B cell (primary cell): ENCODE results near the gene ARHGAP32. TPM values are rescaled to one million over a fixed set of nuclear protein-coding genes. Genes with fewer than 3 reads are reported as not detected.

Experiments used
- ATAC-seq: fragments of 200-7000 bp; cut with Tn5 transposase; one replicate; pipeline ENCODE4 v1.10.0; 2021; ENCODE audit warnings: low read depth, mild to moderate bottlenecking, moderate number of reproducible peaks, moderate library complexity
- CTCF ChIA-PET: fragments of 350-600 bp; sonication (Branson Sonifier 250); formaldehyde crosslinking; loops from one replicate; lab custom pipeline; 2021; ENCODE audit warnings: antibody characterized with exemption, inconsistent platforms; lab: Charles Lee
- POLR2A ChIA-PET: fragments of 350-600 bp; sonication (Branson Sonifier 250); formaldehyde crosslinking; loops from one replicate; lab custom pipeline; 2021; ENCODE audit warnings: antibody characterized with exemption; lab: Charles Lee
- DNase-seq: peaks from one replicate; pipeline ENCODE4 v3.0.0; 2013
- H2AFZ ChIP-seq: 2 replicates; pipeline ENCODE4 v1.6.1; 2012; ENCODE audit warnings: mild to moderate bottlenecking, low read depth, low read length; ENCODE audit not compliant: insufficient read depth, poor library complexity, severe bottlenecking
- H3K27ac ChIP-seq, 2 donors: 1 replicate in 1 of 2; 2 replicates in 1 of 2; pipeline ENCODE4 v1.5.1; 2012 to 2013; ENCODE audit warnings: low read length in 2 of 2, mild to moderate bottlenecking in 2 of 2, moderate library complexity in 1 of 2
- H3K27me3 ChIP-seq, 4 experiments: fragments of 200-600 bp in 1 of 4; sonication (generic) in 1 of 4; replicated peaks in 1 of 4; 1 replicate in 2 of 4; 2 replicates in 2 of 4; pipeline versions ENCODE4 v1.6.1 to v1.7.0; 2013 to 2016; ENCODE audit warnings: low read length in 3 of 4, mild to moderate bottlenecking in 2 of 4, mixed read lengths in 1 of 4, moderate library complexity in 1 of 4; ENCODE audit not compliant: insufficient read depth in 4 of 4, control insufficient read depth in 3 of 4; ENCODE audit errors: control extremely low read depth in 1 of 4
- H3K36me3 ChIP-seq, 2 experiments: replicated peaks in 1 of 2; 1 replicate in 1 of 2; 2 replicates in 1 of 2; pipeline versions ENCODE4 v1.6.1 to v1.7.1; 2013; ENCODE audit warnings: low read length in 1 of 2; ENCODE audit not compliant: insufficient read depth in 2 of 2, control insufficient read depth in 1 of 2; ENCODE audit errors: control extremely low read depth in 1 of 2, extremely low read depth in 1 of 2
- H3K4me1 ChIP-seq, 2 donors: fragments of 200-600 bp in 1 of 2; sonication (generic) in 1 of 2; 1 replicate in 1 of 2; 2 replicates in 1 of 2; pipeline versions ENCODE4 v1.5.1 to v1.6.1; 2013 to 2017; ENCODE audit warnings: low read length in 2 of 2; ENCODE audit not compliant: control insufficient read depth in 2 of 2, insufficient read depth in 2 of 2
- H3K4me2 ChIP-seq: replicated peaks from 2 replicates; pipeline ENCODE3; 2012; ENCODE audit warnings: mild to moderate bottlenecking, low read depth, low read length; ENCODE audit not compliant: poor library complexity, severe bottlenecking
- H3K4me3 ChIP-seq, 5 experiments: fragments of 200-600 bp in 1 of 5; sonication (generic) in 1 of 5; 1 replicate in 3 of 5; 2 replicates in 2 of 5; pipeline versions ENCODE4 v1.5.1 to v1.7.0; 2011 to 2016; ENCODE audit warnings: low read length in 4 of 5, mild to moderate bottlenecking in 4 of 5, low read depth in 2 of 5, control low read depth in 1 of 5, moderate library complexity in 1 of 5; ENCODE audit not compliant: insufficient read depth in 1 of 5; ENCODE audit errors: control extremely low read depth in 1 of 5, extremely low read depth in 1 of 5
- H3K79me2 ChIP-seq: fragments of 200-600 bp; sonication (generic); one replicate; pipeline ENCODE4 v1.6.0; 2016; ENCODE audit warnings: low read length; ENCODE audit not compliant: control insufficient read depth, insufficient read depth
- H3K9ac ChIP-seq: fragments of 200-600 bp; sonication (generic); 2 replicates; pipeline ENCODE4 v1.6.1; 2017; ENCODE audit warnings: mild to moderate bottlenecking, low read length, moderate library complexity
- H3K9me3 ChIP-seq, 3 donors: one replicate each; pipeline versions ENCODE4 v1.6.1 to v1.7.1; 2013; ENCODE audit warnings: low read length in 2 of 3; ENCODE audit not compliant: control insufficient read depth in 2 of 3, insufficient read depth in 1 of 3; ENCODE audit errors: control extremely low read depth in 1 of 3
- H4K20me1 ChIP-seq: 2 replicates; pipeline ENCODE4 v1.6.0; 2012; ENCODE audit warnings: mild to moderate bottlenecking, low read length; ENCODE audit not compliant: insufficient read depth, control insufficient read depth, poor library complexity, severe bottlenecking
- H3K27ac Mint-ChIP-seq: one replicate; pipeline ENCODE4 v1.8.0; 2021; ENCODE audit warnings: mixed read lengths
- H3K27me3 Mint-ChIP-seq: one replicate; pipeline ENCODE4 v1.8.0; 2021; ENCODE audit warnings: mixed read lengths
- H3K4me1 Mint-ChIP-seq: one replicate; pipeline ENCODE4 v1.8.0; 2021; ENCODE audit warnings: mixed read lengths
- H3K4me3 Mint-ChIP-seq: one replicate; pipeline ENCODE4 v1.8.0; 2021; ENCODE audit warnings: mixed read lengths
- H3K9me3 Mint-ChIP-seq: one replicate; pipeline ENCODE4 v1.8.0; 2022; ENCODE audit warnings: mixed read lengths; ENCODE audit not compliant: insufficient read depth
- EZH2 ChIP-seq: IDR thresholded peaks from 2 replicates; pipeline ENCODE4 v1.6.1; 2012; ENCODE audit warnings: borderline replicate concordance, low read depth, mild to moderate bottlenecking, moderate library complexity, low read length; ENCODE audit not compliant: insufficient read depth, poor library complexity, severe bottlenecking
- WGBS: methylation state at CpG from one replicate; pipeline ENCODE4 v1.1.5; 2013; ENCODE audit warnings: missing lambda C conversion rate; ENCODE audit not compliant: insufficient coverage; 5-methylcytosine and 5-hydroxymethylcytosine counted together
- intact Hi-C: fragments of 100-400 bp; cut with micrococcal nuclease; formaldehyde crosslinking; loops from one replicate; pipeline ENCODE4 v1.10.0; 2022
- polyA plus RNA-seq: library from polyadenylated mRNA; depleted of rRNA; stranded (reverse); fragments of >200 nt; gene quantifications from 2 replicates; pipeline ENCODE4 v1.2.3, GENCODE V29; 2012
- total RNA-seq, 2 donors: library from RNA; stranded (reverse); fragments of 120-200 nt in 1 of 2; gene quantifications; 1 replicate in 1 of 2; 2 replicates in 1 of 2; pipeline versions ENCODE4 v1.2.3 to v1.2.4, GENCODE V29; 2013 to 2022
- TF ChIP-seq, protein P1 (sequence below): fragments of 200-600 bp; IDR thresholded peaks from one replicate; pipeline ENCODE4 v1.8.0; 2022; ENCODE audit warnings: antibody characterized with exemption, mild to moderate bottlenecking

ARHGAP32 gene
- total and polyA plus RNA-seq, 2 donors (not counting 1 experiment from before 2014, with no cell fraction given): 4.4 to 10.6 TPM

DNA sequence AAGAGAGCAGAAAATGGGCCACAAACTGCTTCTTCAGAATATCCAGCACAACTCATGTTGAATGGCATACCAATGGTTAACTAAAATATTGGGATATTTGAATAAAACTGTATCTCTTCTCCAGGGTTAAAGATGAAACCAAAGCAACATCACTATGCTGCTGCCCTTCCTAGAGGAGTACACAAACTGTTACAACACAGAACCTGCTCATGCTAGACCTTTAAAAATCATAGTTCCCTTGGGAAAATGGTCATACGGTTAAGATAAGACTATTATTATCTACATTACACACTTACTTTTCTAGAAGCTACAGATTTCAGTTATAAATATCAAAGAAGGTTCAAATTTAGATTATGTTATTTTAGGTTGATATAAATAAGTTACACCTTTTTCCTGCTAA, 170.8 kb downstream of the ARHGAP32 start:
- no peak overlapping the region for H3K9ac ChIP-seq
- Mint-ChIP-seq H3K9me3 (no peaks in the 10 kb centered on the region), H3K27me3 (peaks cover 6% of the 10 kb centered on the region), H3K4me3 (no peak overlapping the region), H3K27ac (no peak overlapping the region), H3K4me1 (peaks cover 10% of the 10 kb centered on the region)
- intact Hi-C loops: no loop called here
- H3K36me3 ChIP-seq: no peaks in the 10 kb centered on the region
- DNase-seq (no peak), ATAC-seq (no peak)
- TF ChIP-seq, protein P1, sequence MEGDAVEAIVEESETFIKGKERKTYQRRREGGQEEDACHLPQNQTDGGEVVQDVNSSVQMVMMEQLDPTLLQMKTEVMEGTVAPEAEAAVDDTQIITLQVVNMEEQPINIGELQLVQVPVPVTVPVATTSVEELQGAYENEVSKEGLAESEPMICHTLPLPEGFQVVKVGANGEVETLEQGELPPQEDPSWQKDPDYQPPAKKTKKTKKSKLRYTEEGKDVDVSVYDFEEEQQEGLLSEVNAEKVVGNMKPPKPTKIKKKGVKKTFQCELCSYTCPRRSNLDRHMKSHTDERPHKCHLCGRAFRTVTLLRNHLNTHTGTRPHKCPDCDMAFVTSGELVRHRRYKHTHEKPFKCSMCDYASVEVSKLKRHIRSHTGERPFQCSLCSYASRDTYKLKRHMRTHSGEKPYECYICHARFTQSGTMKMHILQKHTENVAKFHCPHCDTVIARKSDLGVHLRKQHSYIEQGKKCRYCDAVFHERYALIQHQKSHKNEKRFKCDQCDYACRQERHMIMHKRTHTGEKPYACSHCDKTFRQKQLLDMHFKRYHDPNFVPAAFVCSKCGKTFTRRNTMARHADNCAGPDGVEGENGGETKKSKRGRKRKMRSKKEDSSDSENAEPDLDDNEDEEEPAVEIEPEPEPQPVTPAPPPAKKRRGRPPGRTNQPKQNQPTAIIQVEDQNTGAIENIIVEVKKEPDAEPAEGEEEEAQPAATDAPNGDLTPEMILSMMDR: no peak
- no peak for TF ChIP-seq EZH2
- WGBS: no CpG with 5 or more reads among the region's 1 CpG
- H3K9me3 ChIP-seq: no peaks in the 10 kb centered on the region
- no peak overlapping the region for H3K4me3 ChIP-seq
- H2AFZ ChIP-seq: no peak overlapping the region
- H3K4me2 ChIP-seq: no peak overlapping the region
- CTCF ChIA-PET: no interaction called here
- no peaks in the 10 kb centered on the region for H3K79me2 ChIP-seq
- peaks cover 0 to 4% of the 10 kb centered on the region in 2 donors for H3K4me1 ChIP-seq
- no peaks in the 10 kb centered on the region for H4K20me1 ChIP-seq
- H3K27ac ChIP-seq: no peak overlapping the region
- H3K27me3 ChIP-seq: no peaks in the 10 kb centered on the region
- POLR2A ChIA-PET: no interaction called here

DNA sequence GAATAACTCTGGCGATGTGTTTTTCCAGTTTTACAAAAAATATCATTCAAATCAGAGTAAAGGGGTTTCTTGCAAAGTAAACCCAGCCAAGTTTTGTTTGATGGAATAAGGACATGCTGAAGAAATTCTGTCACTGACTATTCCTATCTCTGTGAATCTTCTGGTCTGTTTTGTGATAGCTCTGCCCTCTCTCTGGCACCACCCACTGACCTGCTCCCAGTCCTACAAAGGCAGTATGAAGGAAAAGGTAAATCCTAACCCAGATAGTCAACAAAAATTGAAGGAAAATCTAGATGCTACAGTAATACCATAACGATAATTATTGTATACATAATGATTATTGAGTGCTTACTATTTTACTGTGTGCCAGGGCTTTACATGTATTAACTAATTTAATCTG, 173.1 kb downstream of the ARHGAP32 start:
- H3K4me1 Mint-ChIP-seq: peaks cover 8% of the 10 kb centered on the region
- H3K9me3 ChIP-seq: no peaks in the 10 kb centered on the region
- no peaks in the 10 kb centered on the region for H3K27me3 ChIP-seq
- H3K4me2 ChIP-seq: no peak overlapping the region
- no peak overlapping the region for H3K27ac Mint-ChIP-seq
- TF ChIP-seq, protein P1: no peak
- TF ChIP-seq EZH2: no peak
- POLR2A ChIA-PET: no interaction called here
- no peak for DNase-seq
- H2AFZ ChIP-seq: no peak overlapping the region
- no peak overlapping the region for H3K27ac ChIP-seq
- no CpG with 5 or more reads among the region's 2 CpGs for WGBS
- no peaks in the 10 kb centered on the region for H3K79me2 ChIP-seq
- H3K4me1 ChIP-seq: peaks cover 0 to 4% of the 10 kb centered on the region in 2 donors
- intact Hi-C loops: no loop called here
- H3K4me3 Mint-ChIP-seq: no peak overlapping the region
- no peak overlapping the region for H3K4me3 ChIP-seq
- no peak overlapping the region for H3K9ac ChIP-seq
- H4K20me1 ChIP-seq: no peaks in the 10 kb centered on the region
- H3K9me3 Mint-ChIP-seq: no peaks in the 10 kb centered on the region
- CTCF ChIA-PET: no interaction called here
- peaks cover 9% of the 10 kb centered on the region for H3K27me3 Mint-ChIP-seq
- H3K36me3 ChIP-seq: no peaks in the 10 kb centered on the region
- ATAC-seq: no peak
